Activated T-cell treated with anti-CD3 and anti-CD28 coated beads, Interleukin-2, amount 50 U/mL, for 72 hours (primary cell): ENCODE measurements around the gene CRIP2. TPM values are rescaled to one million over a fixed set of nuclear protein-coding genes. Genes with fewer than 3 reads are reported as not detected.

Source experiments
- ATAC-seq, 2 donors: fragments of 150-1000 bp; cut with Tn5 transposase; replicated peaks in 1 of 2; 2 replicates each; pipeline ENCODE4 v1.10.0; 2021; ENCODE audit warnings: moderate library complexity in 2 of 2, mild to moderate bottlenecking in 1 of 2
- DNase-seq, 2 donors: peaks; one replicate each; pipeline ENCODE4 v3.0.0; 2021 to 2022; ENCODE audit warnings: mixed read lengths in 1 of 2
- H3K27ac Mint-ChIP-seq: one replicate; pipeline ENCODE4 v1.8.0; 2022; ENCODE audit warnings: mild to moderate bottlenecking, moderate library complexity, mixed read lengths
- H3K27me3 Mint-ChIP-seq: one replicate; pipeline ENCODE4 v1.8.0; 2022; ENCODE audit warnings: low read depth, mixed read lengths
- H3K36me3 Mint-ChIP-seq, 2 donors: one replicate each; pipeline ENCODE4 v1.8.0; 2022; ENCODE audit warnings: mixed read lengths in 2 of 2, mild to moderate bottlenecking in 1 of 2; ENCODE audit not compliant: insufficient read depth in 2 of 2
- H3K4me1 Mint-ChIP-seq: one replicate; pipeline ENCODE4 v1.8.0; 2022; ENCODE audit warnings: low read depth, mixed read lengths
- H3K4me3 Mint-ChIP-seq, 2 donors: one replicate each; pipeline ENCODE4 v1.8.0; 2022; ENCODE audit warnings: mild to moderate bottlenecking in 2 of 2, mixed read lengths in 2 of 2, moderate library complexity in 2 of 2
- H3K9me3 Mint-ChIP-seq, 2 donors: one replicate each; pipeline ENCODE4 v1.8.0; 2022; ENCODE audit warnings: mixed read lengths in 2 of 2
- total RNA-seq, 2 donors: library from RNA; stranded (reverse); gene quantifications; one replicate each; pipeline ENCODE4 v1.2.3, GENCODE V29; 2022

The CRIP2 gene
- total RNA-seq, 2 donors from 2014 or later: 1.1 to 1.3 TPM

DNA sequence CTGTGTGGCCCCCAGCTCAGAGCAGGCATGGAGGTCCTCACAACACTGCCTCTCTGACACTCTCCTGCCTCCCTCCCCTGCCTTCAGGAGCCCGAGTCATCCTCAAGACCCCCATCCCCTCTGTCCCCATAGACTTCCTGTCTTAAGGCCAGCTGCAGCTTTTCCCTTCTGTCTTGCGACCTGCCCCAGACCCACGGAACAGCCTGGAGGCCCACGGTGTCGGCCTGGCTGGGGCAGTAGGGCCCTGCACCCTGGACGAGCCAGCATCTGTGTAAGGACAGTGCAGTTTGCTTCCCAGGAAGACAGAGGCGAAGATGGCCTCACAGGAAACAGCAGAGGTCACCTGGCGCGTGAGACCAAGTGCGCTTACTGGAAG, 26.1 kb downstream of the CRIP2 start:
- Mint-ChIP-seq H3K4me3 (no peak overlapping the region), H3K27ac (no peak overlapping the region), H3K36me3 (peaks cover 0 to 4% of the 10 kb centered on the region in 2 donors), H3K9me3 (no peaks in the 10 kb centered on the region), H3K27me3 (no peaks in the 10 kb centered on the region), H3K4me1 (no peaks in the 10 kb centered on the region)
- DNase-seq (no peak), ATAC-seq (no peak)

DNA sequence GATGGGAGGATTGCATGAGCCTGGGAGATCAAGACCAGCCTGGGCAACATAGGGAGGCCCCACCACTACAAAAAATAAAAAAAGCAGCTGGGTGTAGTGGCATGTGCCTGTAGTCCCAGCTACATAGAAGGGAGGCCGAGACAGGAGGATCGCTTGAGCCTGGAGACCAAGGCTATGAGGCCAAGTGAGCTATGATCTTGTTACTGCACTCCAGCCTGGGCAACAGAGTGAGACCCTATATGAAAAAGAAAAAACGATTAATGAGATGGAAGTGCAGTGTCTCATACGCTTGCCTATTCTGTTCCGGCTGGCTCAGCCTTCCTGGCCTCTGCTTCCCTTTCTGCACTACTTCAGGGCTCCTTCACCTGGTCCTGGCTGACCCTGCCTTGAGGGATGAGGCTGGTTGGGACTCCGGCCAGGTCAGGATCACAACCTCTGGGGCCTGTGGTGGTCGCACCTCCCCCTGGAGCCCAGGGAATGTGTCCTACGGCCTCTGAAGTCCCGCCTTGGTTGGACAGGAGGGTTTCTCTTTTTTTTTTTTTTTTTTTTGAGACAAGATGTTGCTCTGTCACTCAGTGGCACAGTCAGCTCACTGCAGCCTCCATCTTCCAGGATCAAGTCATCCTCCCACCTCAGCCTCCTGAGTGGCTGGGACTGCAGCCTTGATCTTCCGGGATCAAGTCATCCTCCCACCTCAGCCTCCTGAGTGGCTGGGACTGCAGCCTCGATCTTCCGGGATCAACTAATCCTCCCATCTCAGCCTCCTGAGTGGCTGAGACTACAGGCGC, 27.1 kb downstream of the CRIP2 start:
- Mint-ChIP-seq H3K27me3 (no peaks in the 10 kb centered on the region), H3K4me3 (no peak overlapping the region), H3K27ac (no peak overlapping the region), H3K9me3 (no peaks in the 10 kb centered on the region), H3K4me1 (no peaks in the 10 kb centered on the region), H3K36me3 (peaks cover 0 to 4% of the 10 kb centered on the region in 2 donors)
- ATAC-seq (no peak), DNase-seq (no peak)

DNA sequence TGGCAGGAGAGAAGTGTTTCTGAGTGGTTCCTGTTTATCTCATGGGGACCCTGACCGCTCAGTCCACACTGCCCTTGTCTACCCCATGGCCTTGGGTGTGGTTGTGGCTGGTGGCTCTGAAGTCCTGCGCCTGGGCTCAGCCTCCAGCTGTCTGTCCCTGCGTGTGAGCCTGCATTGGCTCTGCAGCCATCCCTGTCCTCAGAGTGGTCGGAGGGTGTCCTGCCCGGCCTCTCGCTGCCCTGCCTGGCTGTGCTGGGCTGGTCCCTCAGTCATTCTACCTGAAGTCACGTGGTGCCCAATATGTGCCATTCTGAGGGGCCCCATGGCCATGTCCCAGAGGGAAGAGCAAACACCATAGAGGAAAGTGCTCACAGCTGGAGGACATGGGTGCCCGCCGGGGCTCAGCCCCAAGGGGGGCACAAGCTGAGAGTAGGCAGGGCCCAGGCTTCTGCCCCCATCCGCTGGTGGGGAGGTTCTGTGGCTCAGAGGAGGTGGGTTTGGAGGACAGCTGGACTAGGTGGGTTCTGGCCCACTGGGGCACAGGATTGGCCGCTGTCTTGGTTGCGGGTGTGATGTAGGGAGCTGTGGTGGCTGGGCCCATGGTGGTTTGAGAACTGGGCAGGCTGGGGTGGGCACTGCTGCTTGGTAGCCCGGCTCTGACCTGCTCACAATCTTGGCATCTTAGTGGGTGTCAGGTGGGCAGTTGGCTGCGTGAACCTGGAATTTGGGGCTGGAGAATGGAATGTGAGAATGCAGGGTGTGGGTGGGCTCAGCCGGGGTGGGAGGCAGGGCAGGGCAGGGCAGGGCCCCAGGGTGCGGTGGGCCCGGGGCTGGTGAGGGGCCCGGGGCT, 28.1 kb downstream of the CRIP2 start:
- Mint-ChIP-seq H3K36me3 (peaks cover 0 to 4% of the 10 kb centered on the region in 2 donors), H3K27ac (no peak overlapping the region), H3K27me3 (peaks cover 8% of the 10 kb centered on the region), H3K4me3 (no peak overlapping the region), H3K9me3 (no peaks in the 10 kb centered on the region), H3K4me1 (peaks cover 1% of the 10 kb centered on the region)
- ATAC-seq (no peak), DNase-seq (no peak)

- Mint-ChIP-seq H3K4me3 (no peak overlapping the region), H3K27ac (no peak overlapping the region), H3K4me1 (peaks cover 6% of the 10 kb centered on the region), H3K9me3 (no peaks in the 10 kb centered on the region), H3K27me3 (peaks cover 14% of the 10 kb centered on the region), H3K36me3 (peaks cover 0 to 2% of the 10 kb centered on the region in 2 donors)
- DNase-seq (no peak), ATAC-seq (no peak)
Measured at GRCh38 chr14:105503296-105503640, 28.6 kb downstream of the CRIP2 start.

DNA sequence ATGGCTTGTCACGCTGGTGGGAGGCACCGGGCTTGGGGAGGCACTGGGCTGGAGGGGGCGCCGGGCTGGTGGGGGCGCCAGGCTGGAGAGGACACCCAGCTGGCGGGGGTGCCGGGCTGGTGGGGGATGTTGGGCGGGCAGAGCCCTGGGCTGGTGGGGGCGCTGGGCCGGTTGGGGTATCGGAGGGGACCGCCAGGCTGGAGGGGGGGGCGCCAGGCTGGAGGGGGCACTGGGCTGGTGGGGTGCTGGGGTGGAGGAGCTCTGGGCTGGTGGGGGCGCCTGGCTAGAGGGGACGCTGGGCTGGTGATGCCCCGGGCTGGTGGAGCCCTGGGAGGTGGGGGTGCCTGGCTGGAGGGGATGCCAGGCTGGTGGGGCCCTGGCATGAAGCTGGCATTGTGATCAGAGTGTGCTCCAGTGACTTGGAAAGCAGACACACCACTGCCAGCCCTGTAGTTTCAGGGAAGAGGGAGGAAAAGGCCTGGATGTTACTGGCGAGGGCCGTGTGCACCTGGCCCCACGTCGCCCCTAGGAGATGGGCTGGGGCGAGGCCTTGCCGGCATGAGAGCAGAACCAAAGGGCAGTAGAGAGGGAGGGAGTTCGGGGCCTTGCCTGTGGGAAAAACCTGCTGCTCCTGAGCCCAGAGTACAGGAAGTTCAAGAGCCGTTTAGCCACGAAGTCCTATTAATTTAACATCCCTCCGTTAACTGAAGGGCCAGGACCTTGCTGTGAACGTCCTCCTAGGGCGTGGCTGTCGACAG, 29.5 kb downstream of the CRIP2 start:
- ATAC-seq: peak in 1 of 2 donors; percentile 12
- Mint-ChIP-seq H3K9me3 (no peaks in the 10 kb centered on the region), H3K4me3 (no peak overlapping the region), H3K27me3 (peaks cover 20% of the 10 kb centered on the region), H3K4me1 (peaks cover 6% of the 10 kb centered on the region), H3K36me3 (no peaks in the 10 kb centered on the region), H3K27ac (no peak overlapping the region)
- no peak for DNase-seq

DNA sequence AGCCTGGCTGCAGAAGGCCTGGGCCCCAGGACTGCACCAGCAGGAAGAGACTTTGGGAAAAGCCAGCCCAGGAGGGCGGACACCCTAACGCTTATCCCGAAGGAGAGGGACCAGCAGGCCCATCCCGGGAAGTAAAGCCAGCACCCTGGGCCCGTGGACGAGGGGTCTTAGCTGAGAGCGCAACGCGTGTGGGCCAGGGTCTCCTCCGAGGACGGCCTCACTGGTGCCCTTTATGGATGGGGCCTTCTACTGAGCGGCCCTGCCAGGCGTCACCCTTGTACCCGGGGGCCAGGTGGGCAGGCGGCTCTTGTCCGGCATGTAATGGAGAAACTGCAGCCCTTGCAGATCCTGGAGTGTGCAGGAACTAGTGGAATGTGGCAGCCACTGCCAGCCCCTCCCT, 30.5 kb downstream of the CRIP2 start:
- H3K27ac Mint-ChIP-seq: no peak overlapping the region
- no peak overlapping the region for H3K4me3 Mint-ChIP-seq

DNA sequence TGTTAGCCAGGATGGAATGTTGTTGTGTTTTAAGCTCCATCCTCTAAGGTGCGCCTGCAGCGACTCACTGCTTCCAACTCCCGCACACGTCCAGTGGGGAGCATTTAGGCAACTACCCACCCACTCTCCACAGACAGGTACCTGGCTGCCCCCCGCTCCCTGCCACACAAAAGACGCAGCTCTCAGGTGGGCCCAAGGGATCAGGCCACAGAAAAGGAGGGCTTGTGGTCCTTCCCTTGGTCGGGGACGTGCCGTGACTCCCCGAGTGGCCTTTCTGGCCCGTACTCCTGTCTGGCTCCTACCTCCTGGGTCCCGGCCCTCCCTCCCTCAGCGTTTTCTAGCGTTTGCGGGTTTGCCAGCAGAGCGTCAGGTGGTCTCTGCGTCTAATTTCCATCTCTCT, 32.6 kb downstream of the CRIP2 start:
- Mint-ChIP-seq H3K27ac (no peak overlapping the region), H3K4me3 (no peak overlapping the region), H3K9me3 (no peaks in the 10 kb centered on the region), H3K4me1 (peaks cover 6% of the 10 kb centered on the region), H3K27me3 (peaks cover 28% of the 10 kb centered on the region), H3K36me3 (no peaks in the 10 kb centered on the region)
- DNase-seq: no peak
- ATAC-seq: no peak

More for the DNA sequence above, 30.5 kb downstream of the CRIP2 start:
- Mint-ChIP-seq H3K4me1 (peaks cover 6% of the 10 kb centered on the region), H3K27me3 (peaks cover 20% of the 10 kb centered on the region), H3K36me3 (no peaks in the 10 kb centered on the region), H3K9me3 (no peaks in the 10 kb centered on the region)
- DNase-seq (no peak), ATAC-seq (no peak)

GRCh38 chr14:105508069-105508468, 33.4 kb downstream of the CRIP2 start:
- Mint-ChIP-seq H3K27ac (no peak overlapping the region), H3K9me3 (no peaks in the 10 kb centered on the region), H3K4me3 (no peak overlapping the region), H3K27me3 (peaks cover 28% of the 10 kb centered on the region), H3K4me1 (peaks cover 6% of the 10 kb centered on the region), H3K36me3 (no peaks in the 10 kb centered on the region)
- DNase-seq (no peak), ATAC-seq (no peak)

DNA sequence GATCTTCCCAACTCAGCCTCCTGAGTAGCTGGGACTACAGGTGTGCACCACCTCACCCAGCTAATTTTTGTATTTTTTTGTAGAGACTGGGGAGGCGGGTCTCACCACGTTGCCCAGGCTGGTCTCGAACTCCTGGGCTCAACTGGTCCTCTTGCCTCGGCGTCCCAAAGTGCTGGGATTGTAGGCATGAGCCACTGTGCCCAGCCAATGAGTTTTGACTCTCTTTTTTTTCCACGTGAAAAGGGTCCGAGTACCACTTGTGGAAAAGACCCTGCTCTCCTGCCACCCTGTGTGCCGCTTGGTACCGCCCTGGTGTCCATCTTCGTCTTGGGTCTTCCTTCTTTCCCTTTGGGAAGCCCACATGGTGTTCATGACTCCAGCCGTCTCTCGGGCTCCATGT, 34.0 kb downstream of the CRIP2 start:
- peaks cover 6% of the 10 kb centered on the region for H3K4me1 Mint-ChIP-seq
- DNase-seq (no peak), ATAC-seq (no peak)
- H3K9me3 Mint-ChIP-seq: no peaks in the 10 kb centered on the region
- H3K36me3 Mint-ChIP-seq: no peaks in the 10 kb centered on the region
- H3K27me3 Mint-ChIP-seq: peaks cover 28% of the 10 kb centered on the region
- no peak overlapping the region for H3K4me3 Mint-ChIP-seq
- H3K27ac Mint-ChIP-seq: no peak overlapping the region

DNA sequence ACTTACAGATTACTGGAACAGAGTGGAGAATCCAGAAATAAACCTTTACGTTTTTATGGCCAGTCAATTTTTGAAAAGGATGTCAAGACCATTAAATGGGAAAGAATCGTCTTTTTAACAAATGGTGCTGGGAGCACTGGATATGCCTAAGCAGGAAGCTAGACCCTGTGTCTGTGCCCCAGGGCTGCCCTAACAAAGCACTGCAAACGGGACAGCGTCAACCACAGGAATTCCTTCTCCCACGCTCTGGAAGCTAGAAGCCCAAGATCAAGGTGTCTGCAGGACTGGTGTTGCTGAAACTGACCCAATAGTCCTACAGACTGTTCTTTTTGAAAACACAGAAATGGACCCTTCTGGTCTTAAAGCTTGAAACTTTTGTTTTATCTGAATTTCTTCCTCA, 42.5 kb downstream of the CRIP2 start:
- H3K36me3 Mint-ChIP-seq: peaks cover 0 to 2% of the 10 kb centered on the region in 2 donors
- no peak for ATAC-seq
- no peak for DNase-seq
- H3K4me3 Mint-ChIP-seq: no peak overlapping the region
- H3K27me3 Mint-ChIP-seq: peaks cover 49% of the 10 kb centered on the region
- no peak overlapping the region for H3K27ac Mint-ChIP-seq
- H3K4me1 Mint-ChIP-seq: no peaks in the 10 kb centered on the region
- H3K9me3 Mint-ChIP-seq: no peaks in the 10 kb centered on the region

DNA sequence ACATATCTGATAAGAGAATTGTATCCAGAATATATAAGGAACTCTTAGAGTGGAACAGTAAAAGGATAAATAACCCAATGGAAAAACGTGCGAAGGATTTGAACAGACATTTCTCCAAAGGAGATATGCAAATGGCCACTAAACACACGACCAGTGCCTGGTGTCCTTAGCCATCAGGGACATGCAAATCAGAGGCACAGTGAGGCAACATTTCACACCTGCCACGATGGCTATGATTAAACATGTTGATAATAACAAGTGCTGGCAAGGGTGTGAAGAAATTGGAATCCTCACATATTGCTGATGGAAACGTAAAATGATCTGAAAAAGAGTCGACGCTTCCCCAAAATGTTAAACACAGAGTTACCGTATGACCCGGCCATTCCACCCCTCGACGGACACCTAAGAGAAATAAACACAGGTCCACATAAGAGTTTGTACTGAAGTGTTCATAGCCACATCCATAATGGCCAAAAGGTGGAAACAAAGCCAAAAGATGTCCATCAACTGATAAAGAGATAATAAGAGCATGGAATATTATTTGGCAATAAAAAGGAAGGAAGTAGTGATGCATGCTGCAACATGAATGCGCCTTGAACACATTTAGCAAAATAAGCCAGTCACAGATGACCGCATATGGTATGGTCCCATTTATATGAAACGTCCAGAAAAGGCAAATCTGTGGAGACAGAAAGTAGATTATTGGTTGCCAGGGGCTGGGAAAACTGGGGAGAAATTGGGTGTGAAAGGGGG, 45.5 kb downstream of the CRIP2 start:
- Mint-ChIP-seq H3K27me3 (peaks cover 64% of the 10 kb centered on the region), H3K4me1 (no peaks in the 10 kb centered on the region), H3K4me3 (no peak overlapping the region), H3K36me3 (peaks cover 0 to 2% of the 10 kb centered on the region in 2 donors), H3K27ac (no peak overlapping the region), H3K9me3 (no peaks in the 10 kb centered on the region)
- no peak for ATAC-seq
- no peak for DNase-seq

- peak overlapping the region; percentile 56 to 58 for H3K4me3 Mint-ChIP-seq
- no peak for DNase-seq
- H3K4me1 Mint-ChIP-seq: peaks cover 7% of the 10 kb centered on the region
- peaks cover 0 to 2% of the 10 kb centered on the region in 2 donors for H3K36me3 Mint-ChIP-seq
- peaks cover 20% of the 10 kb centered on the region for H3K27me3 Mint-ChIP-seq
- no peak for ATAC-seq
- no peaks in the 10 kb centered on the region for H3K9me3 Mint-ChIP-seq
- no peak overlapping the region for H3K27ac Mint-ChIP-seq
Measured at GRCh38 chr14:105525326-105525725, 50.7 kb downstream of the CRIP2 start.
